ENCODE results near the gene PARN.

The PARN gene

DNA sequence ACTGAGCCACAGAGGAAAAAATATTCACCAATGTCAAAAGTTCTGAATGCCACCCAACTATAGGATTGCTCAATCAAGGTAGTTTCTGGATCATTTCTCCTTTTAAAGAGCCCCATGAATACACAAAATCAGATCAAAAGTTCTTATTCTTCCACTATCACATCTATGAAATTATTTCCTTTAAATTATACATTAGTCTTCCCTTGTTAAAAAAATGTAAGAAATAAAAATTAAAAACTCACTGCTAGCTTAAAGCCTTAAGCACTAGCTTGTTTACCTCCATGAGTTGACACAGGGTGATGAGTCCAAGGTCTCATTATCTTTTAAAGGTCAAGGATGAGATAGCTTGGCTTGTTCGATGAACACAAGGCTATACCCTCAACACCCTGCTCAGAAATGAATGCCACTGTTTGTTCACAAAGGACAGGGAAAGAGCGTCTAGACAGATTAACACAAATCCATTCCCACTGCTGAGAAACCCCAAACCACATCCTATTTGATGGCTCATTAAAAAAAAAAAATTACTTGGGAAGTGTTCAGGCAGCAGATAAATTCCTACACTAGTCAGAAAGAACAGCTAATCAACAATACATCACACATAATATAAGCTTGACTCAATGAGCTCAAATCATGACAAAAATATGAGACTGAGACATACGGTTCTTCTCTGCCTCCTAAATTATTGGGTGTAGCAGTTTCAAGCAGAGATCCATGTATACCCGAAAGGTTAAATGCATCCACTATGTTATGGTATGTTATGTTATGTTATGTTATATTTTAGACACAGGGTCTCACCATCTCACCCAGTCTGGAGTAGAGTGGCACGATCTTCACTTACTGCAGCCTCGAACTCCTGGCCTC is 118.9 kb downstream of the PARN start:
- DNase-seq (ENCODE audit: low read depth), result peak; percentile 88
- H3K4me3 ChIP-seq (ENCODE audit: control insufficient read depth, low read depth, low read length), result no peak overlapping the region
- no peak for TF ChIP-seq CTCF (conservative IDR thresholded peaks at IDR 0.05; ENCODE audit: control insufficient read depth, insufficient read depth, low read depth, low read length)

DNA sequence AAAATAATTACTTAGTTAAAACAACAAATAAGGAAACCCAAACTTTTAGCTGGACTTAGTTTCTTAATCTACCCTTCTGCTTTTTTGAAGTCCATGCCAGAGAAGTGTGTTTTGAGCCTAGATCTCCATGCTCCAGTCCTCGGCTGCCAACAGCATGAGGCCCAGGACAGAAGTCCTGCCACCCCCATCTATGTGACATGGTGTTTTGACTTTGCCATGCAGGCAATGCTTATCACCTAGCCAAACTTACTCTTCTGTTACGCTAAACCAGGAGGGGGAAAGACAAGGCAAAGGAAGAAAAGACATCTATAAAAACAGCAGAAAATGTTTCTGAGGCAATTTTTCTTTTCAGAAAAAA is 119.5 kb downstream of the PARN start:
- no peak for DNase-seq (ENCODE audit: low read depth)
- no peak overlapping the region for H3K4me3 ChIP-seq (ENCODE audit: control insufficient read depth, low read depth, low read length)
- TF ChIP-seq CTCF (conservative IDR thresholded peaks at IDR 0.05; ENCODE audit: control insufficient read depth, insufficient read depth, low read depth, low read length), result no peak

- peak; percentile 57 for DNase-seq (ENCODE audit: low read depth)
- H3K4me3 ChIP-seq (ENCODE audit: control insufficient read depth, low read depth, low read length), result no peak overlapping the region
- TF ChIP-seq CTCF (conservative IDR thresholded peaks at IDR 0.05; ENCODE audit: control insufficient read depth, insufficient read depth, low read depth, low read length), result no peak
These were observed 120.4 kb downstream of the PARN start for GRCh38 chr16:14509675-14510132.

GRCh38 chr16:14509055-14509454 is 121.0 kb downstream of the PARN start:
- no peak for TF ChIP-seq CTCF (conservative IDR thresholded peaks at IDR 0.05; ENCODE audit: control insufficient read depth, insufficient read depth, low read depth, low read length)
- DNase-seq (ENCODE audit: low read depth), result peak; percentile 83
- no peak overlapping the region for H3K4me3 ChIP-seq (ENCODE audit: control insufficient read depth, low read depth, low read length)

DNA sequence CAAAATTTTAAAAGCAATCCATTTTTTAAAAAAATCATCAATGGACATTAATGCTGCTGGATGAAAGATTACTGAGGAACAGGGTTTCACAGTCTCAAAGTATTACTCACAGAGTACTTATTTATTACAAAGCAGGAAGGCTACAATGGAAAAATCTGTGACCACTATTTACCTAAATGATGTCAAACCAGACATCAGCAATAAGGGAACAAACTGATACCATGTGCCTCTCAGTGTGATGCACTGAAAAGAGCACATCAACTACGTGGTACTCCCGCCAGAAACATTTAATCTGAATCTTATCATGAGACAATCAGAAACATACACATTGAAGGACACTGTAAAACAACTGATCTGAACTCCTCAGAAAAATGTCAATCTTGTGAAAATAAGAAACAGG is 124.2 kb downstream of the PARN start:
- no peak for TF ChIP-seq CTCF (conservative IDR thresholded peaks at IDR 0.05; ENCODE audit: control insufficient read depth, insufficient read depth, low read depth, low read length)
- no peak overlapping the region for H3K4me3 ChIP-seq (ENCODE audit: control insufficient read depth, low read depth, low read length)
- peak; percentile 90 for DNase-seq (ENCODE audit: low read depth)

- TF ChIP-seq CTCF (conservative IDR thresholded peaks at IDR 0.05; ENCODE audit: control insufficient read depth, insufficient read depth, low read depth, low read length), result no peak
- peak; percentile 81 for DNase-seq (ENCODE audit: low read depth)
- H3K4me3 ChIP-seq (ENCODE audit: control insufficient read depth, low read depth, low read length), result no peak overlapping the region
These were observed 126.9 kb downstream of the PARN start for GRCh38 chr16:14502932-14503741.

Measured in fibroblast of mammary gland (primary cell).